ENCODE results near the gene TSHZ3.

Gene TSHZ3

GRCh38 chr19:31282346-31282745, 66.9 kb downstream of the TSHZ3 start:
- no peak for DNase-seq

- DNase-seq: no peak
These were observed 68.8 kb downstream of the TSHZ3 start for GRCh38 chr19:31280287-31281006.

GRCh38 chr19:31279436-31279765, 69.8 kb downstream of the TSHZ3 start:
- DNase-seq: no peak

GRCh38 chr19:31278555-31279435, 70.4 kb downstream of the TSHZ3 start:
- no peak for DNase-seq

GRCh38 chr19:31277516-31277915, 71.7 kb downstream of the TSHZ3 start:
- no peak for DNase-seq

- DNase-seq: no peak
These were observed 72.4 kb downstream of the TSHZ3 start for GRCh38 chr19:31276831-31277230.

GRCh38 chr19:31275068-31275334, 74.2 kb downstream of the TSHZ3 start:
- DNase-seq: peak; percentile 26

GRCh38 chr19:31274251-31275067, 74.8 kb downstream of the TSHZ3 start:
- no peak for DNase-seq

GRCh38 chr19:31272583-31273106, 76.6 kb downstream of the TSHZ3 start:
- no peak for DNase-seq

- DNase-seq: no peak
These were observed 77.8 kb downstream of the TSHZ3 start for GRCh38 chr19:31271306-31271911.

GRCh38 chr19:31270897-31271296, 78.3 kb downstream of the TSHZ3 start:
- DNase-seq: no peak

- no peak for DNase-seq
These were observed 79.7 kb downstream of the TSHZ3 start for GRCh38 chr19:31269425-31270127.

- no peak for DNase-seq
These were observed 80.4 kb downstream of the TSHZ3 start for GRCh38 chr19:31268751-31269383.

- DNase-seq: no peak
These were observed 82.5 kb downstream of the TSHZ3 start for GRCh38 chr19:31266731-31267130.

- DNase-seq: no peak
These were observed 83.0 kb downstream of the TSHZ3 start for GRCh38 chr19:31266196-31266595.

- no peak for DNase-seq
These were observed 85.0 kb downstream of the TSHZ3 start for GRCh38 chr19:31264041-31264778.

GRCh38 chr19:31263328-31263727, 85.9 kb downstream of the TSHZ3 start:
- no peak for DNase-seq

- DNase-seq: no peak
These were observed 86.5 kb downstream of the TSHZ3 start for GRCh38 chr19:31262725-31263191.

GRCh38 chr19:31261603-31262212, 87.5 kb downstream of the TSHZ3 start:
- DNase-seq: no peak

- no peak for DNase-seq
These were observed 88.1 kb downstream of the TSHZ3 start for GRCh38 chr19:31261019-31261602.

Data from OCI-M1 (cell line).